IMR-90 (cell line): ENCODE results near the gene MLH1. TPM values are rescaled to one million over a fixed set of nuclear protein-coding genes. Genes with fewer than 3 reads are reported as not detected.

Source experiments
- ATAC-seq: fragments of 200-7000 bp; cut with Tn5 transposase; 2 replicates; pipeline ENCODE4 v1.9.1; 2020; ENCODE audit warnings: low read depth, mild to moderate bottlenecking, moderate library complexity
- BruUV-seq: library from RNA; stranded (reverse); fragments of 400-500 nt; replicated peaks from 2 replicates; lab custom pipeline; 2021; lab: Mats Ljungman, UMichigan
- CTCF ChIA-PET: fragments of 300-600 bp; formaldehyde crosslinking; extraction: SDS; loops from one replicate; lab custom pipeline; 2021; ENCODE audit warnings: antibody characterized with exemption; lab: Yijun Ruan, JAX
- POLR2A ChIA-PET: fragments of 300-600 bp; sonication (Branson Sonifier 250); formaldehyde crosslinking; loops from one replicate; lab custom pipeline; 2022; ENCODE audit warnings: antibody characterized with exemption; ENCODE audit not compliant: unreplicated experiment; lab: Charles Lee
- DNase-seq: peaks from one replicate; pipeline ENCODE4 v3.0.0; 2013
- H2AFZ ChIP-seq: replicated peaks from 2 replicates; pipeline ENCODE3; 2013; ENCODE audit warnings: low read length, mild to moderate bottlenecking; ENCODE audit not compliant: poor library complexity
- H2AK5ac ChIP-seq: 2 replicates; pipeline ENCODE4 v1.6.1; 2013; ENCODE audit warnings: low read depth, low read length, inconsistent platforms
- H2AK9ac ChIP-seq: replicated peaks from 2 replicates; pipeline ENCODE3; 2013; ENCODE audit warnings: mild to moderate bottlenecking, low read depth, low read length, moderate library complexity; ENCODE audit not compliant: poor library complexity
- H2BK120ac ChIP-seq: 2 replicates; pipeline ENCODE4 v1.6.1; 2013; ENCODE audit warnings: low read depth, low read length, inconsistent platforms
- H2BK15ac ChIP-seq: 3 replicates; pipeline ENCODE4 v1.6.1; 2013; ENCODE audit warnings: low read depth, low read length, inconsistent platforms
- H2BK20ac ChIP-seq: 2 replicates; pipeline ENCODE4 v1.6.1; 2013; ENCODE audit warnings: low read depth, mild to moderate bottlenecking, inconsistent platforms, low read length, moderate library complexity
- H2BK5ac ChIP-seq: 2 replicates; pipeline ENCODE4 v1.6.1; 2013; ENCODE audit warnings: mild to moderate bottlenecking, low read depth, low read length, inconsistent platforms; ENCODE audit not compliant: poor library complexity, severe bottlenecking
- H3K14ac ChIP-seq: replicated peaks from 2 replicates; pipeline ENCODE4 v1.6.1; 2013; ENCODE audit warnings: low read depth, low read length, inconsistent platforms
- H3K18ac ChIP-seq: 2 replicates; pipeline ENCODE4 v1.6.1; 2013; ENCODE audit warnings: low read depth, low read length, control low read depth
- H3K23ac ChIP-seq: 2 replicates; pipeline ENCODE4 v1.6.1; 2013; ENCODE audit warnings: low read depth, low read length, inconsistent platforms
- H3K27ac ChIP-seq: 2 replicates; pipeline ENCODE4 v1.5.1; 2013; ENCODE audit warnings: mild to moderate bottlenecking, control low read depth, low read length; ENCODE audit not compliant: insufficient read depth
- H3K27me3 ChIP-seq: 2 replicates; pipeline ENCODE4 v1.6.1; 2013; ENCODE audit warnings: low read length; ENCODE audit not compliant: control insufficient read depth, insufficient read depth
- H3K36me3 ChIP-seq: 2 replicates; pipeline ENCODE4 v1.6.1; 2013; ENCODE audit warnings: low read length, mixed read lengths; ENCODE audit not compliant: control insufficient read depth, insufficient read depth
- H3K4ac ChIP-seq: 2 replicates; pipeline ENCODE4 v1.6.1; 2013; ENCODE audit warnings: low read depth, low read length, inconsistent platforms
- H3K4me1 ChIP-seq: 2 replicates; pipeline ENCODE4 v1.6.1; 2013; ENCODE audit warnings: low read length, mixed read lengths; ENCODE audit not compliant: control insufficient read depth, insufficient read depth
- H3K4me2 ChIP-seq: 2 replicates; pipeline ENCODE4 v1.6.1; 2013; ENCODE audit warnings: low read depth, mild to moderate bottlenecking, control low read depth, low read length, moderate library complexity
- H3K4me3 ChIP-seq: 2 replicates; pipeline ENCODE4 v1.5.1; 2013; ENCODE audit warnings: low read depth, mild to moderate bottlenecking, control low read depth, low read length, moderate library complexity; ENCODE audit not compliant: insufficient read depth
- H3K56ac ChIP-seq: 2 replicates; pipeline ENCODE4 v1.6.1; 2013; ENCODE audit warnings: low read length, inconsistent platforms; ENCODE audit not compliant: insufficient read depth; ENCODE audit errors: extremely low read depth
- H3K79me1 ChIP-seq, 2 experiments: 2 replicates each; pipeline ENCODE4 v1.6.1; 2013; ENCODE audit warnings: low read length in 2 of 2, inconsistent platforms in 1 of 2, low read depth in 1 of 2
- H3K9ac ChIP-seq: 2 replicates; pipeline ENCODE4 v1.6.1; 2013; ENCODE audit warnings: low read depth, low read length, control low read depth
- H3K9me1 ChIP-seq: 2 replicates; pipeline ENCODE4 v1.6.1; 2013; ENCODE audit warnings: low read length, inconsistent platforms; ENCODE audit not compliant: insufficient read depth
- H3K9me3 ChIP-seq: 2 replicates; pipeline ENCODE4 v1.6.1; 2013; ENCODE audit warnings: low read length; ENCODE audit not compliant: control insufficient read depth, insufficient read depth
- H4K20me1 ChIP-seq: 2 replicates; pipeline ENCODE4 v1.6.1; 2013; ENCODE audit warnings: low read length, inconsistent platforms; ENCODE audit not compliant: insufficient read depth
- H4K5ac ChIP-seq: 2 replicates; pipeline ENCODE4 v1.6.1; 2013; ENCODE audit warnings: mild to moderate bottlenecking, low read depth, low read length, control low read depth
- H4K8ac ChIP-seq, 2 experiments: 2 replicates each; pipeline ENCODE4 v1.6.1; 2013; ENCODE audit warnings: low read depth in 2 of 2, low read length in 2 of 2, control low read depth in 1 of 2, inconsistent platforms in 1 of 2
- H4K91ac ChIP-seq: 2 replicates; pipeline ENCODE4 v1.6.1; 2013; ENCODE audit warnings: low read depth, low read length, inconsistent platforms; ENCODE audit not compliant: insufficient read depth
- BHLHE40 ChIP-seq: fragments of 150-350 bp; IDR thresholded peaks from 2 replicates; pipeline ENCODE4 v1.6.1; 2016; ENCODE audit warnings: mild to moderate bottlenecking, low read depth, low read length
- CEBPB ChIP-seq: IDR thresholded peaks from 2 replicates; pipeline ENCODE4 v1.6.1; 2012; ENCODE audit warnings: low read depth, low read length, improper control_type of control experiment
- CHD1 ChIP-seq: IDR thresholded peaks from 2 replicates; pipeline ENCODE4 v1.6.1; 2012; ENCODE audit warnings: low read depth, low read length, improper control_type of control experiment
- FOS ChIP-seq: fragments of 150-350 bp; IDR thresholded peaks from 2 replicates; pipeline ENCODE4 v1.6.1; 2016; ENCODE audit warnings: low read depth, low read length
- MXI1 ChIP-seq: IDR thresholded peaks from 2 replicates; pipeline ENCODE4 v1.6.1; 2012; ENCODE audit warnings: low read depth, mild to moderate bottlenecking, low read length, moderate library complexity, borderline replicate concordance
- POLR2A ChIP-seq: IDR thresholded peaks from 2 replicates; pipeline ENCODE4 v1.6.1; 2012; ENCODE audit warnings: mild to moderate bottlenecking, low read depth, low read length
- RCOR1 ChIP-seq: IDR thresholded peaks from 2 replicates; pipeline ENCODE4 v1.6.1; 2012; ENCODE audit warnings: mild to moderate bottlenecking, low read length, improper control_type of control experiment; ENCODE audit not compliant: insufficient replicate concordance
- WGBS, 2 experiments: methylation state at CpG; one replicate each; pipeline versions ENCODE4 v1.1.5 to v1.1.7; 2013; ENCODE audit warnings: missing lambda C conversion rate in 2 of 2; ENCODE audit not compliant: insufficient read length in 1 of 2; ENCODE audit errors: extremely low coverage in 2 of 2; 5-methylcytosine and 5-hydroxymethylcytosine counted together
- dilution Hi-C: fragments of 300-500 bp; cut with HindIII; formaldehyde crosslinking; loops from one replicate; pipeline ENCODE4 v1.14.3; 2018; ENCODE audit warnings: low sequenced_read_pairs; ENCODE audit not compliant: unreplicated experiment
- in situ Hi-C: fragments of 300-500 bp; cut with MboI; formaldehyde crosslinking; loops from 3 replicates; pipeline ENCODE4 v1.14.3; 2019; ENCODE audit warnings: low sequenced_read_pairs, inconsistent platforms, mixed read lengths
- intact Hi-C: fragments of 100-400 bp; cut with micrococcal nuclease; formaldehyde crosslinking; loops from 2 replicates; pipeline ENCODE4 v1.10.0; 2022
- polyA plus RNA-seq, 3 experiments: library from polyadenylated mRNA; depleted of rRNA; stranded (reverse); fragments of >200 nt; gene quantifications; 2 replicates each; pipeline ENCODE4 v1.2.3, GENCODE V29; 2012; ENCODE audit warnings: low replicate concordance in 1 of 3
- total RNA-seq: library from RNA; depleted of rRNA; stranded (reverse); fragments of >200 nt; gene quantifications from 2 replicates; pipeline ENCODE4 v1.2.3, GENCODE V29; 2012
- TF ChIP-seq, protein P1 (sequence below): fragments of 150-350 bp; IDR thresholded peaks from 2 replicates; pipeline ENCODE4 v1.6.1; 2016; ENCODE audit warnings: low read depth, mild to moderate bottlenecking, low read length, moderate library complexity, borderline replicate concordance

The MLH1 gene
- total and polyA plus RNA-seq, 2 of the 4 experiments (the other 2 are of a cell fraction), result 30.2 to 54.1 TPM

DNA sequence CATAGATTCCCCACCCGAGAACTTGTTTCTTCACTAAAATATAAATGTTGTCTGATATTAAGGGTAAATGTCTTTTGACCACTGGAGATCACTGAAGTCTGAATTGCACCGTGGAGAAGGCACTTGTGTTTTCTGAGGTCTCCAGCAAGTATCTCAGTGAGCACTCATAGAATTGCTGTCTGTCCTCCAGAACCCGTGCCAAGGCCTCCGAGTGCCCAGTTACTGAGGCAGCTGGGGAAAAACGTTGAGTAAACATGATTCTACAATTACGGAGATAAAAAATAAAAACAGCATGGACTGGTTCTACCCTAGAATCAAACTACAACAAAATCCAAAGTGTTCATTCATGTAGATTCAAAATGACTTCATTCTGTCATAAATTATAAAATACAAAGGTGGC lies 60.0 kb downstream of the MLH1 start:
- peaks cover 19 to 33% of the 10 kb centered on the region in 2 experiments for H3K79me1 ChIP-seq
- H4K91ac ChIP-seq, result no peak overlapping the region
- no peak overlapping the region for H2BK15ac ChIP-seq
- H3K4ac ChIP-seq, result no peak overlapping the region
- ChIA-PET POLR2A (no interaction called here), CTCF (no interaction called here)
- H3K14ac ChIP-seq, result no peak overlapping the region
- peaks cover 13% of the 10 kb centered on the region for H3K4me1 ChIP-seq
- H3K27me3 ChIP-seq, result no peaks in the 10 kb centered on the region
- no peak overlapping the region for H3K27ac ChIP-seq
- in situ Hi-C loops (no loop called here), dilution Hi-C loops (no loop called here), intact Hi-C loops (no loop called here)
- H4K20me1 ChIP-seq, result no peaks in the 10 kb centered on the region; the same call in 1 of the 2 replicates
- DNase-seq (no peak), ATAC-seq (no peak)
- peaks cover 42% of the 10 kb centered on the region for H3K36me3 ChIP-seq
- H3K18ac ChIP-seq, result no peak overlapping the region
- no peak overlapping the region for H3K56ac ChIP-seq
- H3K23ac ChIP-seq, result no peak overlapping the region
- H3K9me1 ChIP-seq, result peaks cover 10% of the 10 kb centered on the region
- H3K4me3 ChIP-seq, result no peak overlapping the region
- H3K4me2 ChIP-seq, result no peak overlapping the region
- H2AK9ac ChIP-seq, result no peak overlapping the region
- H4K5ac ChIP-seq, result no peak overlapping the region
- no peaks in the 10 kb centered on the region for H3K9me3 ChIP-seq
- no peak overlapping the region for H2BK5ac ChIP-seq
- H2AFZ ChIP-seq, result no peak overlapping the region
- no peak overlapping the region for H2BK120ac ChIP-seq
- TF ChIP-seq CHD1 (no peak), MXI1 (no peak), BHLHE40 (no peak), CEBPB (no peak), POLR2A (no peak), FOS (no peak), RCOR1 (no peak)
- TF ChIP-seq, protein P1, sequence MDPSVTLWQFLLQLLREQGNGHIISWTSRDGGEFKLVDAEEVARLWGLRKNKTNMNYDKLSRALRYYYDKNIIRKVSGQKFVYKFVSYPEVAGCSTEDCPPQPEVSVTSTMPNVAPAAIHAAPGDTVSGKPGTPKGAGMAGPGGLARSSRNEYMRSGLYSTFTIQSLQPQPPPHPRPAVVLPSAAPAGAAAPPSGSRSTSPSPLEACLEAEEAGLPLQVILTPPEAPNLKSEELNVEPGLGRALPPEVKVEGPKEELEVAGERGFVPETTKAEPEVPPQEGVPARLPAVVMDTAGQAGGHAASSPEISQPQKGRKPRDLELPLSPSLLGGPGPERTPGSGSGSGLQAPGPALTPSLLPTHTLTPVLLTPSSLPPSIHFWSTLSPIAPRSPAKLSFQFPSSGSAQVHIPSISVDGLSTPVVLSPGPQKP, result no peak
- H3K9ac ChIP-seq, result no peak overlapping the region
- no peak overlapping the region for H4K8ac ChIP-seq
- no CpG with 5 or more reads among the region's 6 CpGs for WGBS, 2 experiments
- no peak overlapping the region for H2AK5ac ChIP-seq
- no TSS peak for BruUV-seq
- no peak overlapping the region for H2BK20ac ChIP-seq
